BLaER1 (cell line): ENCODE data around the gene ACOXL.

Experiments used
- H3K27ac ChIP-seq: shearing (Covaris generic); formaldehyde crosslinking; 2 replicates; pipeline ENCODE4 v1.8.1; 2022
- H3K27me3 ChIP-seq: shearing (Covaris generic); formaldehyde crosslinking; 2 replicates; pipeline ENCODE4 v1.8.1; 2022
- H3K36me3 ChIP-seq: shearing (Covaris generic); formaldehyde crosslinking; 2 replicates; pipeline ENCODE4 v1.8.1; 2022
- H3K4me1 ChIP-seq: shearing (Covaris generic); formaldehyde crosslinking; 2 replicates; pipeline ENCODE4 v1.8.1; 2022
- H3K4me2 ChIP-seq: shearing (Covaris generic); formaldehyde crosslinking; 2 replicates; pipeline ENCODE4 v1.8.1; 2022
- H3K4me3 ChIP-seq: shearing (Covaris generic); formaldehyde crosslinking; 2 replicates; pipeline ENCODE4 v1.8.1; 2022
- H3K9ac ChIP-seq: shearing (Covaris generic); formaldehyde crosslinking; 2 replicates; pipeline ENCODE4 v1.8.1; 2022
- H3K9me3 ChIP-seq: shearing (Covaris generic); formaldehyde crosslinking; 2 replicates; pipeline ENCODE4 v1.8.1; 2022
- H4K20me1 ChIP-seq: shearing (Covaris generic); formaldehyde crosslinking; 2 replicates; pipeline ENCODE4 v1.8.1; 2022
- Cebpa-rat ChIP-seq: shearing (Covaris generic); IDR thresholded peaks from 2 replicates; pipeline ENCODE4 v1.8.1; 2022

Gene ACOXL

GRCh38 chr2:111149882-111150455 is 417.6 kb downstream of the ACOXL start:
- no peaks in the 10 kb centered on the region for H3K27me3 ChIP-seq
- H3K36me3 ChIP-seq, result peaks cover 52% of the 10 kb centered on the region
- no peaks in the 10 kb centered on the region for H3K4me1 ChIP-seq
- peaks cover 43% of the 10 kb centered on the region for H4K20me1 ChIP-seq
- H3K4me3 ChIP-seq, result no peak overlapping the region
- TF ChIP-seq Cebpa-rat, result no peak
- no peak overlapping the region for H3K9ac ChIP-seq
- no peak overlapping the region for H3K27ac ChIP-seq
- no peak overlapping the region for H3K4me2 ChIP-seq
- H3K9me3 ChIP-seq, result no peaks in the 10 kb centered on the region

GRCh38 chr2:111154758-111155157 is 422.4 kb downstream of the ACOXL start:
- TF ChIP-seq Cebpa-rat, result no peak
- Histone ChIP-seq H3K27me3 (no peaks in the 10 kb centered on the region), H4K20me1 (peaks cover 52% of the 10 kb centered on the region), H3K9me3 (no peaks in the 10 kb centered on the region), H3K4me1 (peaks cover 17% of the 10 kb centered on the region), H3K4me2 (no peak overlapping the region), H3K4me3 (no peak overlapping the region), H3K36me3 (peaks cover 92% of the 10 kb centered on the region), H3K9ac (no peak overlapping the region), H3K27ac (no peak overlapping the region)

DNA sequence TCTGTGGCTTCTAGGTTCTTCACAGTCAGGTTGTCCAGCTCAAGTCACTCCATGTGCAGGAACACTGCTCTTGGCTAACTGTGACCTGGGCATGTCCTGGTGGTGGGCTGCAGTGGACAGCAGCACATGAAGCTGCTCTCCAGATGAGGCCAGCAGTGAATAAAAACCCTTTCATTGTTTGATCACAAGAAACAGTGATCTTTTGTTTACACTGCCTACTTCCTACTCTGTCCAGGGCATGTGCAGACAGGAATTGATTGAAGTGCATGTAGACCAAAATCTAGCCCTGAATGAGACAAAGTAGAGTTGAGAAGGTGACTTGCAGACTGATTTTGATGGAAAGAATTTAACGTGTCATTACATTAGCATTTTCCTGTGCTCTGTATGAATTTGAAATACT is 423.2 kb downstream of the ACOXL start:
- Histone ChIP-seq H3K4me2 (no peak overlapping the region), H3K9ac (no peak overlapping the region), H4K20me1 (peaks cover 61% of the 10 kb centered on the region), H3K9me3 (no peaks in the 10 kb centered on the region), H3K4me3 (no peak overlapping the region), H3K27ac (no peak overlapping the region), H3K27me3 (no peaks in the 10 kb centered on the region), H3K4me1 (peaks cover 17% of the 10 kb centered on the region), H3K36me3 (peaks cover 91% of the 10 kb centered on the region)
- no peak for TF ChIP-seq Cebpa-rat

- H3K9me3 ChIP-seq, result no peaks in the 10 kb centered on the region
- H3K4me3 ChIP-seq, result no peak overlapping the region
- H3K9ac ChIP-seq, result no peak overlapping the region
- H3K27me3 ChIP-seq, result no peaks in the 10 kb centered on the region
- TF ChIP-seq Cebpa-rat, result no peak
- peaks cover 17% of the 10 kb centered on the region for H3K4me1 ChIP-seq
- peaks cover 64% of the 10 kb centered on the region for H4K20me1 ChIP-seq
- no peak overlapping the region for H3K4me2 ChIP-seq
- H3K27ac ChIP-seq, result no peak overlapping the region
- peaks cover 92% of the 10 kb centered on the region for H3K36me3 ChIP-seq
Observed at GRCh38 chr2:111156529-111156928, 424.2 kb downstream of the ACOXL start.

- H3K4me1 ChIP-seq, result peaks cover 19% of the 10 kb centered on the region
- H3K4me3 ChIP-seq, result no peak overlapping the region
- H3K27me3 ChIP-seq, result no peaks in the 10 kb centered on the region
- TF ChIP-seq Cebpa-rat, result no peak
- no peaks in the 10 kb centered on the region for H3K9me3 ChIP-seq
- H3K9ac ChIP-seq, result no peak overlapping the region
- H3K4me2 ChIP-seq, result peak overlapping the region; percentile 40; the same call in 1 of the 2 replicates
- no peak overlapping the region for H3K27ac ChIP-seq
- H4K20me1 ChIP-seq, result peaks cover 67% of the 10 kb centered on the region
- peaks cover 92% of the 10 kb centered on the region for H3K36me3 ChIP-seq
Observed at GRCh38 chr2:111157071-111157661, 424.8 kb downstream of the ACOXL start.

DNA sequence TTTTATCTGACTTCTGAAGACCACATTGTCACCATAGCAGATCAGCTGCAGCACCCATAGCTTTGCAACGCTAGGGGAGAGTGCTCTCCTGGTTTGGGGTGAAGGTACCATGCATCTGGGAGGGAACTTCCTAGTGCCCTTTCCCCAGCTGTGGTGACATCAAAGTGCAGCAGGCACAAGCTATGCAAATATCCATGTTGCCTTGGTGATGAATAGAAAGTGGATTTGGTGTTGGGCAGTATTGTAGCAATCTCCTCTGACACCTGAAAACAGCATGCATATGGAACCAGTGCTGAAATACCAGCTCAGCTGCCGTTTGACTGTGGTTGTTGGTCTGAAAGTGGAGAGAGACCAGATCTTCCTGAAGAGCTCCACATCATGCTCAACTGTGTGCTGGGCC is 425.4 kb downstream of the ACOXL start:
- Histone ChIP-seq H3K4me2 (peak overlapping the region; percentile 40; the same call in 1 of the 2 replicates), H3K36me3 (peaks cover 91% of the 10 kb centered on the region), H4K20me1 (peaks cover 68% of the 10 kb centered on the region), H3K9ac (no peak overlapping the region), H3K9me3 (no peaks in the 10 kb centered on the region), H3K27ac (no peak overlapping the region), H3K4me3 (no peak overlapping the region), H3K4me1 (peaks cover 25% of the 10 kb centered on the region), H3K27me3 (no peaks in the 10 kb centered on the region)
- TF ChIP-seq Cebpa-rat, result no peak

DNA sequence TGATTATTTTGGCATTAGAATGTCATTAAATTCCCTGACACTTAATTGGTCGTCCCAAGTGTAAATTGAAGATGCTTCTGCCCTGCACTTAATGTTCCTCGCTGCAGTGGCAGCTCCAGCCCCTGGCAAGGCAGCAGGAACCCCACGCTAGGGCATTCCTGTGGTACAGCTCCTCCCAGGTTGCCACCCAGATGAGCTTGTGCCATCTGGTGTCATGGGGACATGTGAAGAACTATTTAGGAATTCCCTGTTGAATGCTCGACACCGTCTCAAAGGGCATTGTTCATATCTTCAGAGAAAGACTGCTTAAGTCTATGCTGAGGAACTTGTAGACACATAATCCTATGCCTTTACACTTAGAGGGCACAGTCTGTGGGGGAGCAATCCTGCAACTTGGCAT is 427.3 kb downstream of the ACOXL start:
- H3K27ac ChIP-seq, result no peak overlapping the region
- H3K4me2 ChIP-seq, result no peak overlapping the region
- peaks cover 29% of the 10 kb centered on the region for H3K4me1 ChIP-seq
- H3K9ac ChIP-seq, result no peak overlapping the region
- no peak overlapping the region for H3K4me3 ChIP-seq
- no peak for TF ChIP-seq Cebpa-rat
- H3K27me3 ChIP-seq, result no peaks in the 10 kb centered on the region
- peaks cover 89% of the 10 kb centered on the region for H3K36me3 ChIP-seq
- H3K9me3 ChIP-seq, result no peaks in the 10 kb centered on the region
- peaks cover 76% of the 10 kb centered on the region for H4K20me1 ChIP-seq

- Histone ChIP-seq H3K4me3 (no peak overlapping the region), H3K36me3 (peaks cover 89% of the 10 kb centered on the region), H4K20me1 (peaks cover 72% of the 10 kb centered on the region), H3K27ac (no peak overlapping the region), H3K27me3 (no peaks in the 10 kb centered on the region), H3K9me3 (no peaks in the 10 kb centered on the region), H3K4me2 (no peak overlapping the region), H3K4me1 (peaks cover 29% of the 10 kb centered on the region), H3K9ac (no peak overlapping the region)
- TF ChIP-seq Cebpa-rat, result no peak
Observed at GRCh38 chr2:111160758-111161157, 428.4 kb downstream of the ACOXL start.

- H3K27ac ChIP-seq, result no peak overlapping the region
- no peak overlapping the region for H3K4me3 ChIP-seq
- no peaks in the 10 kb centered on the region for H3K9me3 ChIP-seq
- no peaks in the 10 kb centered on the region for H3K27me3 ChIP-seq
- H4K20me1 ChIP-seq, result peaks cover 65% of the 10 kb centered on the region
- H3K9ac ChIP-seq, result no peak overlapping the region
- H3K4me2 ChIP-seq, result no peak overlapping the region
- H3K4me1 ChIP-seq, result peaks cover 24% of the 10 kb centered on the region
- no peak for TF ChIP-seq Cebpa-rat
- H3K36me3 ChIP-seq, result peaks cover 90% of the 10 kb centered on the region
Observed at GRCh38 chr2:111161971-111162370, 429.6 kb downstream of the ACOXL start.

- Histone ChIP-seq H3K27ac (no peak overlapping the region), H3K36me3 (peaks cover 91% of the 10 kb centered on the region), H4K20me1 (peaks cover 56% of the 10 kb centered on the region), H3K4me1 (peaks cover 16% of the 10 kb centered on the region), H3K27me3 (no peaks in the 10 kb centered on the region), H3K4me3 (no peak overlapping the region), H3K4me2 (no peak overlapping the region), H3K9ac (0 out of 2 replicates have a peak overlapping the region, but pooled peaks have one; percentile 33), H3K9me3 (no peaks in the 10 kb centered on the region)
- no peak for TF ChIP-seq Cebpa-rat
Observed at GRCh38 chr2:111162718-111163331, 430.5 kb downstream of the ACOXL start.
